SK-N-DZ (cell line): ENCODE data around the gene DNAAF6. TPM values are rescaled to one million over a fixed set of nuclear protein-coding genes. Genes with fewer than 3 reads are reported as not detected.
"Not testable (repeated sequence)": the region's sequence is repeated elsewhere in the genome, so short reads cannot be mapped to it uniquely, and the experiment has no call there.

Experiments
- DNase-seq: peaks from one replicate; pipeline ENCODE4 v3.0.0-alpha.2; 2015; ENCODE audit warnings: low spot score
- polyA plus RNA-seq, 2 experiments: library from polyadenylated mRNA; depleted of rRNA; stranded (reverse); fragments of >200 nt; gene quantifications; 2 replicates each; pipeline ENCODE4 v1.2.3, GENCODE V29; 2014

DNAAF6 gene
- polyA plus RNA-seq (2014; cell fraction: cytosol; rRNA removed) = not detected in 2 replicates
- not detected in 2 replicates for polyA plus RNA-seq (2014; cell fraction: nucleus; rRNA removed)

GRCh38 chrX:107205770-107206696, at the start of gene DNAAF6, which contains the start of gene NUP62CL:
TSS of gene DNAAF6 (plus strand) at chrX:107206611. CDS start at chrX:107212876, 6,265 bp downstream.
TSS of gene NUP62CL (minus strand) at chrX:107206433. CDS start at chrX:107175146, 31,287 bp downstream.
- DNase-seq = peak; percentile 89

- DNase-seq = not testable (repeated sequence)
Measured at GRCh38 chrX:107157618-107158017, 48.8 kb upstream of the DNAAF6 start.

- DNase-seq = no peak
Measured at GRCh38 chrX:107167163-107167921, 39.1 kb upstream of the DNAAF6 start.

GRCh38 chrX:107168257-107168656, 38.2 kb upstream of the DNAAF6 start:
- DNase-seq = no peak

- DNase-seq = no peak
Measured at GRCh38 chrX:107168712-107169111, 37.7 kb upstream of the DNAAF6 start.

GRCh38 chrX:107171369-107172102, 34.9 kb upstream of the DNAAF6 start:
- DNase-seq = no peak

GRCh38 chrX:107197319-107197718, 9.1 kb upstream of the DNAAF6 start:
- DNase-seq = no peak

GRCh38 chrX:107198074-107198473, 8.3 kb upstream of the DNAAF6 start:
- DNase-seq = not testable (repeated sequence)

- DNase-seq = no peak
Measured at GRCh38 chrX:107199491-107199890, 6.9 kb upstream of the DNAAF6 start.

GRCh38 chrX:107204068-107204605, 2.3 kb upstream of the DNAAF6 start:
- DNase-seq = no peak

GRCh38 chrX:107206697-107207065, 270 bp downstream of the DNAAF6 start:
- DNase-seq = no peak

- DNase-seq = no peak
Measured at GRCh38 chrX:107207089-107207488, 678 bp downstream of the DNAAF6 start.

- no peak for DNase-seq
Measured at GRCh38 chrX:107207943-107208342, 1.5 kb downstream of the DNAAF6 start.

- DNase-seq = no peak
Measured at GRCh38 chrX:107213477-107213876, 7.1 kb downstream of the DNAAF6 start.

GRCh38 chrX:107226757-107227156, 20.3 kb downstream of the DNAAF6 start:
- peak; percentile 21 for DNase-seq

GRCh38 chrX:107227780-107228485, 21.5 kb downstream of the DNAAF6 start:
- DNase-seq = no peak

GRCh38 chrX:107228486-107228819, 22.0 kb downstream of the DNAAF6 start:
- no peak for DNase-seq

- no peak for DNase-seq
Measured at GRCh38 chrX:107272431-107272921, 66.1 kb downstream of the DNAAF6 start.

GRCh38 chrX:107273795-107274194, 67.4 kb downstream of the DNAAF6 start:
- DNase-seq = no peak

- no peak for DNase-seq
Measured at GRCh38 chrX:107288676-107289075, 82.3 kb downstream of the DNAAF6 start.

- no peak for DNase-seq
Measured at GRCh38 chrX:107290019-107290418, 83.6 kb downstream of the DNAAF6 start.
